Esophagus squamous epithelium (tissue), 5 donors: ENCODE results near the gene PDK4. TPM values are rescaled to one million over a fixed set of nuclear protein-coding genes. Genes with fewer than 3 reads are reported as not detected.

Experiments
- DNase-seq: peaks from one replicate; lab custom pipeline; 2025; lab: John Stamatoyannopoulos, UW
- H3K27ac ChIP-seq, 4 donors: fragments of 200-600 bp; sonication (generic); one replicate each; pipeline ENCODE4 v1.5.1; 2016 to 2019; ENCODE audit warnings: mild to moderate bottlenecking in 1 of 4
- H3K27me3 ChIP-seq, 4 donors: fragments of 200-600 bp; sonication (generic); 1 replicate in 3 of 4; 2 replicates in 1 of 4; pipeline versions ENCODE4 v1.5.1 to v1.6.0; 2017 to 2021; ENCODE audit warnings: antibody characterized with exemption in 1 of 4
- H3K36me3 ChIP-seq, 3 donors: fragments of 200-600 bp; sonication (generic); one replicate each; pipeline ENCODE4 v1.5.1; 2016 to 2019
- H3K4me1 ChIP-seq, 3 donors: fragments of 200-600 bp; sonication (generic); one replicate each; pipeline ENCODE4 v1.5.1; 2017 to 2019
- H3K4me3 ChIP-seq, 4 donors: fragments of 200-600 bp; sonication (generic); 1 replicate in 3 of 4; 2 replicates in 1 of 4; pipeline ENCODE4 v1.5.1; 2016 to 2019; ENCODE audit warnings: mild to moderate bottlenecking in 2 of 4, moderate library complexity in 1 of 4
- H3K9me3 ChIP-seq, 3 donors: fragments of 200-600 bp; sonication (generic); one replicate each; pipeline ENCODE4 v1.5.1; 2016 to 2019
- POLR2A ChIP-seq, 4 donors: fragments of 450-650 bp; IDR thresholded peaks; one replicate each; pipeline ENCODE4 v1.6.1; 2017; ENCODE audit warnings: antibody characterized with exemption in 4 of 4, mild to moderate bottlenecking in 4 of 4, moderate library complexity in 3 of 4
- WGBS, 2 donors: methylation state at CpG; one replicate each; pipeline ENCODE4 v1.1.5; 2018; 5-methylcytosine and 5-hydroxymethylcytosine counted together
- intact Hi-C: fragments of 100-400 bp; cut with DNase I; formaldehyde crosslinking; loops from one replicate; pipeline ENCODE4 v1.15.0; 2022
- total RNA-seq, 4 donors: library from RNA; depleted of rRNA; stranded (reverse); fragments of >200 nt; gene quantifications; one replicate each; pipeline ENCODE4 v1.1.0, GENCODE V29; 2016
- TF ChIP-seq, protein P1 (sequence below), 6 experiments: fragments of 450-650 bp in 4 of 6; fragments of 200-600 bp in 2 of 6; sonication (generic) in 2 of 6; IDR thresholded peaks; one replicate each; pipeline ENCODE4 v1.5.1; 2016 to 2019; ENCODE audit warnings: antibody characterized with exemption in 6 of 6, mild to moderate bottlenecking in 4 of 6, moderate library complexity in 4 of 6
- donor health status: DM: yes; HTN: yes; CAD: no.

Gene PDK4
- total RNA-seq, 4 donors from 2014 or later = 4.1 to 129 (median 64.6) TPM

DNA sequence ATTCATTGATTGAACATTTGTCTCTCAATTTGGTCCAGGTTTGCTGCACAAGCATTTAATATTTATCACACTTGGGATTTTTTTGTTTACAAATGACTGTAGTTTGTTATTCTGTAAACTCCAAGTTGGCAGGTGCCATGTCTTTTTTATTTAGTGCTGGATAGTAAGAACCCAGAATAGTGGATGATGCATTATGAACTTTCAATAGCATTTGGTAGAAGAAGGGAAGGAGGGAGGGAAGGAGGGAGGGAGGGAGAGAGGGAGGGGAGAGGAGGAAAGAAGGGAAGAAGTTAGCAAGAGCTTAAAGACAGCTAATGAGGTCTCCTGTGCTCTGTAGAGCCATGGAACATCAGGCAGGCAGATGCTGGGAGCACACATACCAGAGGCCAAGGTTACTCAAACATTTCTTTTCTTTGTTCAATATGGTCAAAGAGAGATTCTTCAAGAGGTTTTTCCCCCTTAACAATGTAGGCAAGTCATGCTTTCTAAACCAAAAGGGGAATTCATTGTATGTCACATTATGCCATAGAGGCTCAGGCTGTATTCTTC, 25.8 kb upstream of the PDK4 start:
- Histone ChIP-seq H3K4me1 (no peaks in the 10 kb centered on the region), H3K9me3 (no peaks in the 10 kb centered on the region), H3K4me3 (no peak overlapping the region), H3K27ac (no peak overlapping the region), H3K27me3 (no peaks in the 10 kb centered on the region), H3K36me3 (no peaks in the 10 kb centered on the region)
- DNase-seq = no peak
- TF ChIP-seq POLR2A (IDR thresholded peaks at IDR 0.05) = no peak
- TF ChIP-seq, protein P1, sequence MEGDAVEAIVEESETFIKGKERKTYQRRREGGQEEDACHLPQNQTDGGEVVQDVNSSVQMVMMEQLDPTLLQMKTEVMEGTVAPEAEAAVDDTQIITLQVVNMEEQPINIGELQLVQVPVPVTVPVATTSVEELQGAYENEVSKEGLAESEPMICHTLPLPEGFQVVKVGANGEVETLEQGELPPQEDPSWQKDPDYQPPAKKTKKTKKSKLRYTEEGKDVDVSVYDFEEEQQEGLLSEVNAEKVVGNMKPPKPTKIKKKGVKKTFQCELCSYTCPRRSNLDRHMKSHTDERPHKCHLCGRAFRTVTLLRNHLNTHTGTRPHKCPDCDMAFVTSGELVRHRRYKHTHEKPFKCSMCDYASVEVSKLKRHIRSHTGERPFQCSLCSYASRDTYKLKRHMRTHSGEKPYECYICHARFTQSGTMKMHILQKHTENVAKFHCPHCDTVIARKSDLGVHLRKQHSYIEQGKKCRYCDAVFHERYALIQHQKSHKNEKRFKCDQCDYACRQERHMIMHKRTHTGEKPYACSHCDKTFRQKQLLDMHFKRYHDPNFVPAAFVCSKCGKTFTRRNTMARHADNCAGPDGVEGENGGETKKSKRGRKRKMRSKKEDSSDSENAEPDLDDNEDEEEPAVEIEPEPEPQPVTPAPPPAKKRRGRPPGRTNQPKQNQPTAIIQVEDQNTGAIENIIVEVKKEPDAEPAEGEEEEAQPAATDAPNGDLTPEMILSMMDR (IDR thresholded peaks at IDR 0.05) = no peak
- intact Hi-C loops = no loop called here

DNA sequence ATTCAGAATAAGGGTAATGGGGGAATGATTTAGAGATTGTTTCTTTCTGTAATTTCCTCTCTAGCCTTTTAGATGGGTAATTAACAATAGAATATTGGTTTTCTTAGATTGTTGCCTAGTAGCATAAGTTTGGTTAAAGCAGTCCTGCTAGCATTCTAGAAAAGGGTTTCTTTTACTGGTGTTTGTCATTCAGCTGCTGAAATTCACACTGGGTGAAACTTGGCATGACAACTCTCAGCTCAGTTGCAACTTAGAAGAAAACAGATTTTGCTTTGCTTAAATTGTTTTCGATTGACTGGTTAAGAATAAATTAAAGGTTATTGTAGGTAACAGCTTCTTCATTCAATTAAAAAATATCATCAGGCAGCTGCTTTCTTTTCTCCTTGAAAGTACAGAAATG, 25.1 kb upstream of the PDK4 start:
- intact Hi-C loops = no loop called here
- no peaks in the 10 kb centered on the region for H3K9me3 ChIP-seq
- no peaks in the 10 kb centered on the region for H3K4me1 ChIP-seq
- H3K4me3 ChIP-seq = no peak overlapping the region
- H3K36me3 ChIP-seq = no peaks in the 10 kb centered on the region
- no peak for DNase-seq
- H3K27me3 ChIP-seq = no peaks in the 10 kb centered on the region
- TF ChIP-seq, protein P1 (IDR thresholded peaks at IDR 0.05) = no peak
- no peak for TF ChIP-seq POLR2A (IDR thresholded peaks at IDR 0.05)
- 64 to 70% methylated on average over 1 of the region's 1 CpG for WGBS, 2 donors
- no peak overlapping the region for H3K27ac ChIP-seq

DNA sequence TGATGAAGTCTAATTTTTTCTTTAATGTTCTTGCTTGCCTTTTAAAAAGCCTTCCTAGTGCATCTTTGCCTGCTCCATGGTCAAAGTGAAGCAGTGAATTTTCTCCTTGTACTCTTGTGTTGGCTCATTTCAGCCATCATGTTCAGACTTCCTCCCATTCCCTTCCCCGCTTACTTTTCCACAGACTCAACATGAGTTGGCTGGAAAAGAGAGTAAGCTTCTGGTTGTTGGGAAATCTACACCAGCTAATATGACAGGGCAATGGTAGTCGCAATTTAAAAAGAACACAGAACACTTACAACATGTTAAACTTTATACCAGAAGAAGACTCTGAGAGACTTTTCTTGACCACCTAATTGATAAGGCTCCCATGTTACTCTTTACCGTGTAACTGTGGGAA, 24.3 kb upstream of the PDK4 start:
- WGBS, 2 donors = 87 to 91% methylated on average over 3 of the region's 3 CpGs

DNA sequence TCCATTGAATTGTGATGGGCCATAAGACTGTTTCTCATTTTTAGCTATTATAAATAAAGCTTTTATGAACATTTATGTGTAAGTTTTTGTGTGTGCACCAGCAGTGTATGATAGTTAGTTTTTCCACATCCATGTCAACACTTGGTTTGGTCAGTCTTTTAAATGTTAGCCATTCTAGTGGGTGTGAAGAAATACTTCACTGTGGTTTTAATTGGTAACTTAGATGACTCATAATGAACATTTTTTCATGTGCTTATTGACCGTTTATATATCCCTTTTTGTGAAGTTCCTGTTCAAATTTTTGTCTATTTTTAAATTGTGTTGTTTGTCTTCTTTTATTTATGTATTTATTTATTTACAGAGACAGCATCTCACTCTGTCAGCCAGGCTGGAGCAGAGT, 23.6 kb upstream of the PDK4 start:
- Histone ChIP-seq H3K27me3 (no peaks in the 10 kb centered on the region), H3K36me3 (no peaks in the 10 kb centered on the region), H3K4me1 (no peaks in the 10 kb centered on the region), H3K4me3 (no peak overlapping the region), H3K27ac (no peak overlapping the region), H3K9me3 (no peaks in the 10 kb centered on the region)
- no peak for DNase-seq
- intact Hi-C loops = no loop called here
- no peak for TF ChIP-seq POLR2A (IDR thresholded peaks at IDR 0.05)
- TF ChIP-seq, protein P1 (IDR thresholded peaks at IDR 0.05) = no peak
- 18 to 57% methylated on average over 1 of the region's 1 CpG for WGBS, 2 donors

More for the DNA sequence above, 24.3 kb upstream of the PDK4 start:
- Histone ChIP-seq H3K27ac (no peak overlapping the region), H3K4me3 (no peak overlapping the region), H3K9me3 (no peaks in the 10 kb centered on the region), H3K27me3 (no peaks in the 10 kb centered on the region), H3K4me1 (no peaks in the 10 kb centered on the region), H3K36me3 (no peaks in the 10 kb centered on the region)
- intact Hi-C loops = no loop called here
- no peak for DNase-seq
- TF ChIP-seq, protein P1 (IDR thresholded peaks at IDR 0.05) = no peak

DNA sequence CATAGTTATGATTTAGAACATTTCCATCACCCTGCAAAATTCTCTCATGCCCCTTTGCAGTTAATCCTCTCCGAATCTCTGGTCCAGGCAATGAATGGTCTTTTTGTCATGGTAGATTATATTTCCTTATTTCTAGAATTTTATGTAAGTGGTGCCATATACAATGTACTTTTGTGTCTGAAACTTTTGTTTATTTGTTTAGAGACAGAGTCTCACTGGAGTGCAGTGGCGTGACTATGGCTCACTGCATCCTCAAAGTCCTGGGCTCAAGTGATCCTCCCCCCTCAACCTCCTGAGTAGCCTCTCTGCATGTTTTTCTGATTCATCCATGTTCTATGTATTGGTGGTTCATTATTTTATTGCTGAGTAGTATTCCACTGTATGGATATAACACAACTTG, 23.2 kb upstream of the PDK4 start:
- TF ChIP-seq, protein P1 (IDR thresholded peaks at IDR 0.05) = no peak
- TF ChIP-seq POLR2A (IDR thresholded peaks at IDR 0.05) = no peak
- no peak for DNase-seq
- Histone ChIP-seq H3K9me3 (no peaks in the 10 kb centered on the region), H3K4me3 (no peak overlapping the region), H3K36me3 (no peaks in the 10 kb centered on the region), H3K4me1 (no peaks in the 10 kb centered on the region), H3K27ac (no peak overlapping the region), H3K27me3 (no peaks in the 10 kb centered on the region)
- WGBS, 2 donors = 72 to 75% methylated on average over 2 of the region's 2 CpGs
- intact Hi-C loops = no loop called here
